ENCODE data around the gene VOPP1. TPM values are rescaled to one million over a fixed set of nuclear protein-coding genes. Genes with fewer than 3 reads are reported as not detected.

The VOPP1 gene
- total RNA-seq, 1 donor from 2014 or later: 47.8 TPM

DNA sequence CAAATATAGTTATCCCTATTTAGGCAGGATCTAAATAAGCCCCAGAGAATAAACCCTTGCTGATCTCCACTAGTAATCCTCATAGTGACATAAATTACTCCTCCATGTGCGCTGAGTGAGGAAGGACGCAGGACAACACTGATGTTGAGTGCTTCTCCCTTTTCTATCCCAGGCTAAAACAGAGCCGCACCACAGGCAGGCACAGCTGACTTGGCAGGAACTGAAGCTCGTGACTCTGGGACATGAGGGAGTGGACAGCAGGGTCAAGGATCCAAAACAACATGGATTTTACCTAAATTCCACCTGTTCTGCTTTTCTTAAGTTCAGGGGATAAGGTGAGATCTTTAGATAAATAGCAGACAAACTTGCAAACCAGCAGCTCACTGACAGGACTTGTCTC lies 46.0 kb downstream of the VOPP1 start:
- Mint-ChIP-seq H3K4me1 (ENCODE audit: low read depth) (peaks cover 11% of the 10 kb centered on the region), H3K27me3 (no peaks in the 10 kb centered on the region), H3K27ac (no peak overlapping the region), H3K4me3 (ENCODE audit: low read depth) (no peak overlapping the region), H3K9me3 (ENCODE audit: low read depth) (no peaks in the 10 kb centered on the region), H3K36me3 (ENCODE audit: insufficient read depth) (no peaks in the 10 kb centered on the region)
- no peak for DNase-seq (ENCODE audit: low spot score, unreplicated experiment)
- TF ChIP-seq, protein P1, sequence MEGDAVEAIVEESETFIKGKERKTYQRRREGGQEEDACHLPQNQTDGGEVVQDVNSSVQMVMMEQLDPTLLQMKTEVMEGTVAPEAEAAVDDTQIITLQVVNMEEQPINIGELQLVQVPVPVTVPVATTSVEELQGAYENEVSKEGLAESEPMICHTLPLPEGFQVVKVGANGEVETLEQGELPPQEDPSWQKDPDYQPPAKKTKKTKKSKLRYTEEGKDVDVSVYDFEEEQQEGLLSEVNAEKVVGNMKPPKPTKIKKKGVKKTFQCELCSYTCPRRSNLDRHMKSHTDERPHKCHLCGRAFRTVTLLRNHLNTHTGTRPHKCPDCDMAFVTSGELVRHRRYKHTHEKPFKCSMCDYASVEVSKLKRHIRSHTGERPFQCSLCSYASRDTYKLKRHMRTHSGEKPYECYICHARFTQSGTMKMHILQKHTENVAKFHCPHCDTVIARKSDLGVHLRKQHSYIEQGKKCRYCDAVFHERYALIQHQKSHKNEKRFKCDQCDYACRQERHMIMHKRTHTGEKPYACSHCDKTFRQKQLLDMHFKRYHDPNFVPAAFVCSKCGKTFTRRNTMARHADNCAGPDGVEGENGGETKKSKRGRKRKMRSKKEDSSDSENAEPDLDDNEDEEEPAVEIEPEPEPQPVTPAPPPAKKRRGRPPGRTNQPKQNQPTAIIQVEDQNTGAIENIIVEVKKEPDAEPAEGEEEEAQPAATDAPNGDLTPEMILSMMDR (IDR thresholded peaks at IDR 0.05; ENCODE audit: unreplicated experiment): no peak

DNA sequence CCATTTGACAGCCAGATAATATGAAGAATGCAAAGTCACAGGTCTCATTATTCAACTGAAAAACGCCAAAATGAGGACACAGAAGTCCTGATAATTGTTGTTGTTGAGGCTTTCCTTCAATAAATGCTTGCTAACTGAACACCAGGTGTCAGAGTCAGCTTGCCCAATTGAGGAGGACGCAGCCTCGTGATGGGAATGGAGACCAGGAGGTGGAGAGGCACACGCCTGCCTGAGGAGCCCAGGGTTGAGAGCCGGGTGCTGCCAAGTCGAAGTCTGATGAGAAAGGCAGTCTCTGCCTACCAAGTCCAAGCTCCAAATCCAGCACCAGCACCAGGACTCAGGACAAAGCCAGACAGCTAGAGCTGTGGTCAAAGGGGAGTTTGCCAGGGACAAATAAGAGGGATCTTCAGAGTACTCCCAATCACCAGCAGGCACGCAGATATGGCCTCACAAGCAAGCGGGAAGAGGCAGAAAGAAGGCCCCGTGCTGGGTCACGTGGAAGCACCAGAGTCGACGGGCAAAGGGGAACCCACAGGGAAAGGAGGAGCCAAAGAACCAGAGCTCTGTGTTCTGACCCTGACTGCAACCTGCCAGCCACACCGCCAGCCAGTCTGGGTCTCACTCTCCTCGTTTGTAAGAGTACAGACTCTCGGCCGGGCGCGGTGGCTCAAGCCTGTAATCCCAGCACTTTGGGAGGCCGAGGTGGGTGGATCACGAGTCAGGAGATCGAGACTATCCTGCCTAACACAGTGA lies 47.6 kb downstream of the VOPP1 start:
- TF ChIP-seq, protein P1 (IDR thresholded peaks at IDR 0.05; ENCODE audit: unreplicated experiment): no peak
- Mint-ChIP-seq H3K9me3 (ENCODE audit: low read depth) (no peaks in the 10 kb centered on the region), H3K4me1 (ENCODE audit: low read depth) (peaks cover 11% of the 10 kb centered on the region), H3K27me3 (no peaks in the 10 kb centered on the region), H3K4me3 (ENCODE audit: low read depth) (no peak overlapping the region), H3K27ac (peak overlapping the region; percentile 35), H3K36me3 (ENCODE audit: insufficient read depth) (peaks cover 2% of the 10 kb centered on the region)
- no peak for DNase-seq (ENCODE audit: low spot score, unreplicated experiment)

DNA sequence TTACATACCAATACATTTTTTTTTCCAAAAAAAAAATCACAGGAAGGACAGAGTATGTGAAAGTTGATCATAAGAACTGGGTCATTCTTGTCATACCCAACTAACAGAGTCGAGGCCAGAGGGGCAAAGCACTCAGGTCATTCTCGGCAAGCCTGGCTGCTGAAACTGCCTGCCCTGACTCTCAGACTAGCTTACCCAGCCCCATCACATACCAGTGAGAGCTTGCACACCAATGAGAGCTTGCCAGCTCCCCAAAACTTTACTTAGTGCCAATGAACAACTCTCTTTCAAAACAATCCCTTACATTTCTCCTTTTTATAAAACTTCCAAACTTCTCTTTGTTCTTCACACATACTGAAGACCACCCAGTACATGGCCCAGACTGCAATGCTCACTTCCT lies 48.9 kb downstream of the VOPP1 start:
- peaks cover 2% of the 10 kb centered on the region for H3K36me3 Mint-ChIP-seq (ENCODE audit: insufficient read depth)
- no peak overlapping the region for H3K4me3 Mint-ChIP-seq (ENCODE audit: low read depth)
- H3K9me3 Mint-ChIP-seq (ENCODE audit: low read depth): no peaks in the 10 kb centered on the region
- no peak overlapping the region for H3K27ac Mint-ChIP-seq
- H3K4me1 Mint-ChIP-seq (ENCODE audit: low read depth): peaks cover 11% of the 10 kb centered on the region
- TF ChIP-seq, protein P1 (IDR thresholded peaks at IDR 0.05; ENCODE audit: unreplicated experiment): no peak
- DNase-seq (ENCODE audit: low spot score, unreplicated experiment): no peak
- H3K27me3 Mint-ChIP-seq: no peaks in the 10 kb centered on the region

DNA sequence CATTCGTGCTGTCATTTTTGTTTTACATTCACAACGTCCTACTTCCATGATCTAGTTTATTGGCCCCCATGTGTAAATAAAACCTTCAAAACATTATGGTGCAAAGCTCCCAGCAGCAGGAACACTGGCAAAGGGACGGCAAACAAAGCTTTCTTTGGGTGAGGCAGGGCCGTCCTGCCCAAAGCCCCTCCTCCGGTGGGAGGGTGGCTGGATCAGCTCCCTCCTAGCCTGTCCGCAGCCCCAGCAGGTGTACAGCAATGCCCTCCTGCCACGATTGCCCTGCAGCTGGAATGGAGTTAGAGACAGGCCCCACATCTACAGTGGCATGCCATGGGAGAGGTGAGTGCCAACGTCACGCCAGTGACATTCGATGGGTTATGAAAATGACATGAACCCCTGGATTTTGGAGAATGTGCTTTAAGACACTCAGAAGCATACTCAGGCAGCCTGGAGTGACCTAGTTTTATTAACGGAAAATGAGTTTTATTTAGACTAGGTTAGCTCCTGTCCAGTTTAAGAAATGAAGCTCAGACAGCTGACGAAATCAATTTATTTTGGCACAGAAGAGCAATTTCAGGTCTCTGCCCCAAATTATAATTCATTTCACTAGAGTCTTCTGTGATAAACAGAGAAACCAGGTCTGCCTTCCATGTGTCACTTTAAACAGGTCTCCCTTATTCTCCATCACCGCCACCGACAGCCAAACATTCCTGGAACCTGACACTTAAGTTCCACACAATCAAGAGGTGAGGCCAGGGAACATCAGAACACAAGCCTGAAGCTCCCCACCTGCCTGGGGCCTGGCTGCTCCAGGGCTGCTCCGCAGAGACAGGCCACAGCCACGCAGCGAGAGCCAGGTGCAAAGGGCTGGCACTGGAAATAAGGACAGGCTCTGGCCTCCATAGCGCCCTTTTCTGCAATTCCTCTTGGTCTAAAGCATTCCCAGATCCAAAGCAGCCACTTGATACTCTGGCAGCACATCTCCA lies 50.1 kb downstream of the VOPP1 start:
- Mint-ChIP-seq H3K36me3 (ENCODE audit: insufficient read depth) (peaks cover 3% of the 10 kb centered on the region), H3K27me3 (no peaks in the 10 kb centered on the region), H3K4me3 (ENCODE audit: low read depth) (no peak overlapping the region), H3K27ac (no peak overlapping the region), H3K9me3 (ENCODE audit: low read depth) (no peaks in the 10 kb centered on the region), H3K4me1 (ENCODE audit: low read depth) (peaks cover 7% of the 10 kb centered on the region)
- DNase-seq (ENCODE audit: low spot score, unreplicated experiment): no peak
- TF ChIP-seq, protein P1 (IDR thresholded peaks at IDR 0.05; ENCODE audit: unreplicated experiment): no peak

DNA sequence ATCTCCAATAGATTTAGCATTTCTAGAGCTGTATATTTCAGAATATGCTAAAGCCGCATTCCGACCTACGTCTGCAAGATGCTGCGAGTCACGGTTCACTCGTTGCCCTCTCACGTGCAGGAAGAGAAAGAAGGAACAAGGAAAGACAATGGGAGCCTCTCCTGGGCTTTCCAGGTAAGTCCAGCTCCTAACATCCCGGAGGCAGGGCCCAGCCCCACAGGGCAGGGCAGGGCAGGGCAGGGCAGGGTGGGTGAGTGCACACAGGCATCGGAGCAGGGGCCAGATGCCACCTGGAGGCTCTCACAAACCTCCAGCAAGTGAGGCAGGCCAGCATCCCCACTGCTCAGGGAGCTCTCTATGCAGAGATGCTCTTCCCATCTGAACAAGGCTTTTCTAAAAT lies 50.8 kb downstream of the VOPP1 start:
- H3K4me3 Mint-ChIP-seq (ENCODE audit: low read depth): no peak overlapping the region
- no peak overlapping the region for H3K27ac Mint-ChIP-seq
- no peak for DNase-seq (ENCODE audit: low spot score, unreplicated experiment)
- no peaks in the 10 kb centered on the region for H3K27me3 Mint-ChIP-seq
- H3K4me1 Mint-ChIP-seq (ENCODE audit: low read depth): peaks cover 5% of the 10 kb centered on the region
- H3K9me3 Mint-ChIP-seq (ENCODE audit: low read depth): no peaks in the 10 kb centered on the region
- H3K36me3 Mint-ChIP-seq (ENCODE audit: insufficient read depth): peaks cover 3% of the 10 kb centered on the region
- TF ChIP-seq, protein P1 (IDR thresholded peaks at IDR 0.05; ENCODE audit: unreplicated experiment): no peak

Data from progenitor cell of endocrine pancreas (in vitro differentiated cells).